Suprapubic skin (tissue), 4 donors: ENCODE data around the gene STARD13. TPM values are rescaled to one million over a fixed set of nuclear protein-coding genes. Genes with fewer than 3 reads are reported as not detected.

Experiments used
- DNase-seq, 2 donors: peaks; one replicate each; pipeline ENCODE4 v3.0.0-alpha.2; 2019; ENCODE audit warnings: low spot score in 2 of 2
- H3K27ac ChIP-seq: fragments of 200-600 bp; sonication (generic); one replicate; pipeline ENCODE4 v1.5.1; 2019
- H3K27me3 ChIP-seq: fragments of 200-600 bp; sonication (generic); one replicate; pipeline ENCODE4 v1.5.1; 2019
- H3K36me3 ChIP-seq: fragments of 200-600 bp; sonication (generic); one replicate; pipeline ENCODE4 v1.5.1; 2019
- H3K4me1 ChIP-seq: fragments of 200-600 bp; sonication (generic); one replicate; pipeline ENCODE4 v1.5.1; 2019
- H3K4me3 ChIP-seq: fragments of 200-600 bp; sonication (generic); one replicate; pipeline ENCODE4 v1.5.1; 2019; ENCODE audit warnings: mild to moderate bottlenecking
- H3K9me3 ChIP-seq: fragments of 200-600 bp; sonication (generic); one replicate; pipeline ENCODE4 v1.5.1; 2019
- CTCF ChIP-seq, 2 donors: fragments of 200-600 bp in 1 of 2; fragments of 450-650 bp in 1 of 2; sonication (generic) in 1 of 2; IDR thresholded peaks; one replicate each; pipeline ENCODE4 v1.5.1; 2016 to 2019; ENCODE audit warnings: antibody characterized with exemption in 2 of 2, mild to moderate bottlenecking in 1 of 2, moderate library complexity in 1 of 2
- EP300 ChIP-seq: sonication (generic); formaldehyde crosslinking; IDR thresholded peaks from one replicate; pipeline ENCODE4 v1.6.1; 2017; ENCODE audit warnings: antibody characterized with exemption
- POLR2A ChIP-seq, 2 donors: fragments of 450-650 bp; IDR thresholded peaks; one replicate each; pipeline ENCODE4 v1.6.1; 2017; ENCODE audit warnings: antibody characterized with exemption in 2 of 2, mild to moderate bottlenecking in 2 of 2, moderate library complexity in 2 of 2
- POLR2AphosphoS5 ChIP-seq, 3 donors: sonication (generic); formaldehyde crosslinking; IDR thresholded peaks; one replicate each; pipeline ENCODE4 v1.6.1; 2017; ENCODE audit warnings: antibody characterized with exemption in 3 of 3
- WGBS: methylation state at CpG from one replicate; pipeline ENCODE4 v1.1.5; 2018; 5-methylcytosine and 5-hydroxymethylcytosine counted together
- total RNA-seq, 4 donors: library from RNA; depleted of rRNA; stranded (reverse); fragments of >200 nt; gene quantifications; one replicate each; pipeline ENCODE4 v1.1.0, GENCODE V29; 2016

The STARD13 gene
- total RNA-seq, 4 donors from 2014 or later: 7.9 to 31.4 (median 15.9) TPM

- H3K4me1 ChIP-seq: peaks cover 20% of the 10 kb centered on the region
- WGBS: 81% methylated on average over 6 of the region's 6 CpGs
- H3K9me3 ChIP-seq: no peaks in the 10 kb centered on the region
- no peaks in the 10 kb centered on the region for H3K27me3 ChIP-seq
- TF ChIP-seq EP300 (no peak), CTCF (IDR thresholded peaks at IDR 0.05) (no peak), POLR2A (IDR thresholded peaks at IDR 0.05) (no peak), POLR2AphosphoS5 (IDR thresholded peaks at IDR 0.05) (no peak)
- no peaks in the 10 kb centered on the region for H3K36me3 ChIP-seq
- no peak overlapping the region for H3K4me3 ChIP-seq
- no peak overlapping the region for H3K27ac ChIP-seq
- no peak for DNase-seq
These were observed 99.7 kb downstream of the STARD13 start for GRCh38 chr13:33185853-33186252.

- WGBS: 82% methylated on average over 2 of the region's 2 CpGs
- H3K27ac ChIP-seq: no peak overlapping the region
- H3K27me3 ChIP-seq: no peaks in the 10 kb centered on the region
- peaks cover 20% of the 10 kb centered on the region for H3K4me1 ChIP-seq
- H3K4me3 ChIP-seq: no peak overlapping the region
- no peak for TF ChIP-seq POLR2AphosphoS5 (IDR thresholded peaks at IDR 0.05)
- TF ChIP-seq CTCF (IDR thresholded peaks at IDR 0.05): no peak
- H3K36me3 ChIP-seq: no peaks in the 10 kb centered on the region
- DNase-seq: no peak
- no peaks in the 10 kb centered on the region for H3K9me3 ChIP-seq
These were observed 101.0 kb downstream of the STARD13 start for GRCh38 chr13:33184530-33184929.

GRCh38 chr13:33184112-33184490, 101.5 kb downstream of the STARD13 start:
- Histone ChIP-seq H3K36me3 (no peaks in the 10 kb centered on the region), H3K9me3 (no peaks in the 10 kb centered on the region), H3K4me3 (no peak overlapping the region), H3K4me1 (peaks cover 20% of the 10 kb centered on the region), H3K27me3 (no peaks in the 10 kb centered on the region), H3K27ac (no peak overlapping the region)
- DNase-seq: no peak
- TF ChIP-seq CTCF (IDR thresholded peaks at IDR 0.05): no peak
- TF ChIP-seq POLR2AphosphoS5 (IDR thresholded peaks at IDR 0.05): no peak
- TF ChIP-seq EP300: no peak
- no peak for TF ChIP-seq POLR2A (IDR thresholded peaks at IDR 0.05)
- 72% methylated on average over 2 of the region's 2 CpGs for WGBS

GRCh38 chr13:33183431-33184111, 102.0 kb downstream of the STARD13 start:
- no peak overlapping the region for H3K27ac ChIP-seq
- H3K36me3 ChIP-seq: no peaks in the 10 kb centered on the region
- H3K4me1 ChIP-seq: peaks cover 17% of the 10 kb centered on the region
- no peak for DNase-seq
- no peaks in the 10 kb centered on the region for H3K27me3 ChIP-seq
- no peak for TF ChIP-seq CTCF (IDR thresholded peaks at IDR 0.05)
- TF ChIP-seq POLR2A (IDR thresholded peaks at IDR 0.05): no peak
- TF ChIP-seq POLR2AphosphoS5 (IDR thresholded peaks at IDR 0.05): no peak
- TF ChIP-seq EP300: no peak
- H3K4me3 ChIP-seq: no peak overlapping the region
- H3K9me3 ChIP-seq: no peaks in the 10 kb centered on the region
- WGBS: 83% methylated on average over 3 of the region's 3 CpGs

- 88% methylated on average over 9 of the region's 9 CpGs for WGBS
- H3K4me1 ChIP-seq: peaks cover 17% of the 10 kb centered on the region
- no peak for DNase-seq
These were observed 102.8 kb downstream of the STARD13 start for GRCh38 chr13:33182729-33183128.

More at GRCh38 chr13:33182729-33183128, 102.8 kb downstream of the STARD13 start:
- Histone ChIP-seq H3K27me3 (no peaks in the 10 kb centered on the region), H3K36me3 (no peaks in the 10 kb centered on the region), H3K4me3 (no peak overlapping the region), H3K9me3 (no peaks in the 10 kb centered on the region), H3K27ac (no peak overlapping the region)
- TF ChIP-seq EP300 (no peak), POLR2A (IDR thresholded peaks at IDR 0.05) (no peak), CTCF (IDR thresholded peaks at IDR 0.05) (no peak), POLR2AphosphoS5 (IDR thresholded peaks at IDR 0.05) (no peak)
